CD4-positive, alpha-beta T cell (primary cell): ENCODE results near the gene FLRT2. TPM values are rescaled to one million over a fixed set of nuclear protein-coding genes. Genes with fewer than 3 reads are reported as not detected.

ENCODE experiments used
- ATAC-seq: fragments of 200-7000 bp; cut with Tn5 transposase; one replicate; pipeline ENCODE4 v1.10.0; 2022; ENCODE audit warnings: mild to moderate bottlenecking; ENCODE audit not compliant: poor library complexity
- CTCF ChIA-PET: fragments of 350-600 bp; sonication (Branson Sonifier 250); formaldehyde crosslinking; loops from one replicate; lab custom pipeline; 2021; ENCODE audit warnings: antibody characterized with exemption, inconsistent platforms; lab: Charles Lee
- POLR2A ChIA-PET: fragments of 350-600 bp; sonication (Branson Sonifier 250); formaldehyde crosslinking; loops from one replicate; lab custom pipeline; 2021; ENCODE audit warnings: antibody characterized with exemption, inconsistent platforms; lab: Charles Lee
- DNase-seq, 14 experiments: peaks; one replicate each; pipeline ENCODE4 v3.0.0-alpha.2; 2013 to 2020; ENCODE audit warnings: mixed read lengths in 2 of 14
- H3K27ac ChIP-seq, 2 donors: one replicate each; pipeline versions ENCODE4 v1.5.1 to v1.7.0; 2013; ENCODE audit warnings: low read length in 2 of 2, low read depth in 1 of 2, mild to moderate bottlenecking in 1 of 2
- H3K27me3 ChIP-seq, 2 experiments: 1 replicate in 1 of 2; 2 replicates in 1 of 2; pipeline versions ENCODE4 v1.6.1 to v1.7.0; 2013; ENCODE audit warnings: low read length in 2 of 2, control low read depth in 1 of 2, mild to moderate bottlenecking in 1 of 2, moderate library complexity in 1 of 2; ENCODE audit not compliant: insufficient read depth in 2 of 2, control insufficient read depth in 1 of 2
- H3K36me3 ChIP-seq: one replicate; pipeline ENCODE4 v1.6.1; 2013; ENCODE audit warnings: low read length, control low read depth; ENCODE audit not compliant: insufficient read depth
- H3K4me1 ChIP-seq: one replicate; pipeline ENCODE4 v1.6.1; 2013; ENCODE audit warnings: low read length, control low read depth; ENCODE audit not compliant: insufficient read depth
- H3K4me3 ChIP-seq: one replicate; pipeline ENCODE4 v1.5.1; 2013; ENCODE audit warnings: mild to moderate bottlenecking, low read length, moderate library complexity
- H3K9me3 ChIP-seq, 2 experiments: 1 replicate in 1 of 2; 2 replicates in 1 of 2; pipeline versions ENCODE4 v1.6.1 to v1.7.0; 2013; ENCODE audit warnings: low read length in 2 of 2, mild to moderate bottlenecking in 2 of 2, control low read depth in 1 of 2, moderate library complexity in 1 of 2; ENCODE audit not compliant: control insufficient read depth in 1 of 2, insufficient read depth in 1 of 2
- H3K27ac Mint-ChIP-seq: one replicate; pipeline ENCODE4 v1.8.0; 2020; ENCODE audit warnings: mixed read lengths
- H3K27me3 Mint-ChIP-seq: one replicate; pipeline ENCODE4 v1.8.0; 2021; ENCODE audit warnings: mixed read lengths
- H3K36me3 Mint-ChIP-seq: one replicate; pipeline ENCODE4 v1.8.0; 2021; ENCODE audit warnings: low read depth, mixed read lengths
- H3K4me1 Mint-ChIP-seq: one replicate; pipeline ENCODE4 v1.8.0; 2021; ENCODE audit warnings: low read depth, mixed read lengths
- H3K4me3 Mint-ChIP-seq: one replicate; pipeline ENCODE4 v1.8.0; 2020; ENCODE audit warnings: mild to moderate bottlenecking, mixed read lengths
- H3K9me3 Mint-ChIP-seq: one replicate; pipeline ENCODE4 v1.8.0; 2020; ENCODE audit warnings: mixed read lengths
- CTCF ChIP-seq: fragments of 200-600 bp; IDR thresholded peaks from one replicate; pipeline ENCODE4 v1.8.0; 2022; ENCODE audit warnings: antibody characterized with exemption, mild to moderate bottlenecking
- intact Hi-C, 2 experiments: fragments of 100-400 bp; cut with DNase I in 1 of 2; cut with micrococcal nuclease in 1 of 2; formaldehyde crosslinking; loops; one replicate each; pipeline versions ENCODE4 v1.15.1 to v1.9.0; 2023 to 2025; cut with DNase I, micrococcal nuclease
- total RNA-seq, 174 experiments: library from RNA in 2 of 174; stranded (reverse) in 2 of 174; gene quantifications; one replicate each; pipeline ENCODE4 v1.2.3 and lab custom pipeline; 2021 to 2026

The FLRT2 gene
- total RNA-seq, 2 experiments from 2014 or later: not detected

GRCh38 chr14:85576218-85576617, 46.3 kb downstream of the FLRT2 start:
- DNase-seq (no peak), ATAC-seq (no peak)
- Mint-ChIP-seq H3K4me3 (no peak overlapping the region), H3K36me3 (no peaks in the 10 kb centered on the region), H3K9me3 (no peaks in the 10 kb centered on the region), H3K4me1 (no peaks in the 10 kb centered on the region), H3K27me3 (no peaks in the 10 kb centered on the region), H3K27ac (no peak overlapping the region)
- intact Hi-C loops: no loop called here
- Histone ChIP-seq H3K36me3 (no peaks in the 10 kb centered on the region), H3K4me1 (no peaks in the 10 kb centered on the region), H3K27ac (no peak overlapping the region), H3K27me3 (no peaks in the 10 kb centered on the region), H3K9me3 (no peaks in the 10 kb centered on the region), H3K4me3 (no peak overlapping the region)
- ChIA-PET POLR2A (no interaction called here), CTCF (no interaction called here)
- no peak for TF ChIP-seq CTCF

GRCh38 chr14:85576848-85577542, 47.1 kb downstream of the FLRT2 start:
- no peak for ATAC-seq
- no peak overlapping the region for H3K4me3 Mint-ChIP-seq
- H3K9me3 Mint-ChIP-seq: no peaks in the 10 kb centered on the region
- Histone ChIP-seq H3K4me3 (no peak overlapping the region), H3K27ac (no peak overlapping the region), H3K9me3 (no peaks in the 10 kb centered on the region), H3K4me1 (no peaks in the 10 kb centered on the region), H3K27me3 (no peaks in the 10 kb centered on the region), H3K36me3 (no peaks in the 10 kb centered on the region)
- H3K4me1 Mint-ChIP-seq: no peaks in the 10 kb centered on the region
- no peak overlapping the region for H3K27ac Mint-ChIP-seq
- intact Hi-C loops: no loop called here
- no peak for DNase-seq
- no peak for TF ChIP-seq CTCF
- POLR2A ChIA-PET: no interaction called here
- H3K36me3 Mint-ChIP-seq: no peaks in the 10 kb centered on the region
- no peaks in the 10 kb centered on the region for H3K27me3 Mint-ChIP-seq
- CTCF ChIA-PET: interaction anchor here (1.0 kb wide), 1 partner anchor 10 kb away, joined by 4 read pairs; no protein-coding TSS in a partner anchor

GRCh38 chr14:85577543-85578114, 47.7 kb downstream of the FLRT2 start:
- DNase-seq: no peak
- intact Hi-C loops: no loop called here
- no peak overlapping the region for H3K27ac Mint-ChIP-seq
- H3K4me3 Mint-ChIP-seq: no peak overlapping the region
- Histone ChIP-seq H3K27me3 (no peaks in the 10 kb centered on the region), H3K36me3 (no peaks in the 10 kb centered on the region), H3K4me1 (no peaks in the 10 kb centered on the region), H3K27ac (no peak overlapping the region), H3K4me3 (no peak overlapping the region), H3K9me3 (no peaks in the 10 kb centered on the region)
- ChIA-PET POLR2A (no interaction called here), CTCF (interaction anchor here (1.0 kb wide), 1 partner anchor 9 kb away, joined by 4 read pairs; no protein-coding TSS in a partner anchor)
- no peaks in the 10 kb centered on the region for H3K27me3 Mint-ChIP-seq
- H3K4me1 Mint-ChIP-seq: no peaks in the 10 kb centered on the region
- no peak for ATAC-seq
- no peaks in the 10 kb centered on the region for H3K9me3 Mint-ChIP-seq
- H3K36me3 Mint-ChIP-seq: no peaks in the 10 kb centered on the region
- no peak for TF ChIP-seq CTCF
